Measurements from ENCODE around the gene LRRC8A.

DNA sequence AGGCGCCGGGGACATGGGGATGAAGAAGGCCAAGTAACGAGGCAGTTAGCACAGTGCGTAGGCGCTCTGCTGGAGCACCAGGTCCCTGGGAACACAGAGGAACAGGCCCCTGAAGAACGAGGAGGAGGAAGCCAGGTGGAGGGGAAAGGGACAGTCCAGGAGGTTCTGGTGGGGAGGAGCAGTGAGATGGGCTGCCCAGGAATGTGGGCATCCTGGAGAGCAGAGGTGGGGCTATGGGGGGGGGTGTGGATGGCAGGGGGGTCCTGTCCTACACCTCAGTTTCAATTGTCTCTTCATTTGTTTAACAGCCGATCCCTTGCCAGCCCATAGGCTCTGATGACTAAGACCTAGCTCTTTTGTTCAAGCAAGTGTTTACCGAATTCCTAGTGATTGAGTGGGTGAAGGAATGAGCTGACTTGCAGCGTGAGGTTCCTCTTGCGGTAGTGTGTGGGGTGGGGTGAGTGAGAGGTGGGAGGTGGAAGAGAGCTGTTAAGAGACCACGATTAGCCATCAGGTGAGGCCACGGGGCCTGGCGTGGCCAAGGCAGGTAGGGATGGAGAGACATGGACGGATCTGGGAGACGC, 30.4 kb downstream of the LRRC8A start:
- TF ChIP-seq, protein P1, sequence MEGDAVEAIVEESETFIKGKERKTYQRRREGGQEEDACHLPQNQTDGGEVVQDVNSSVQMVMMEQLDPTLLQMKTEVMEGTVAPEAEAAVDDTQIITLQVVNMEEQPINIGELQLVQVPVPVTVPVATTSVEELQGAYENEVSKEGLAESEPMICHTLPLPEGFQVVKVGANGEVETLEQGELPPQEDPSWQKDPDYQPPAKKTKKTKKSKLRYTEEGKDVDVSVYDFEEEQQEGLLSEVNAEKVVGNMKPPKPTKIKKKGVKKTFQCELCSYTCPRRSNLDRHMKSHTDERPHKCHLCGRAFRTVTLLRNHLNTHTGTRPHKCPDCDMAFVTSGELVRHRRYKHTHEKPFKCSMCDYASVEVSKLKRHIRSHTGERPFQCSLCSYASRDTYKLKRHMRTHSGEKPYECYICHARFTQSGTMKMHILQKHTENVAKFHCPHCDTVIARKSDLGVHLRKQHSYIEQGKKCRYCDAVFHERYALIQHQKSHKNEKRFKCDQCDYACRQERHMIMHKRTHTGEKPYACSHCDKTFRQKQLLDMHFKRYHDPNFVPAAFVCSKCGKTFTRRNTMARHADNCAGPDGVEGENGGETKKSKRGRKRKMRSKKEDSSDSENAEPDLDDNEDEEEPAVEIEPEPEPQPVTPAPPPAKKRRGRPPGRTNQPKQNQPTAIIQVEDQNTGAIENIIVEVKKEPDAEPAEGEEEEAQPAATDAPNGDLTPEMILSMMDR (IDR thresholded peaks at IDR 0.05) = no peak
- TF ChIP-seq POLR2A (IDR thresholded peaks at IDR 0.05) = no peak
